GM18507 (cell line): ENCODE data around the gene CNTN2.

Experiments
- DNase-seq: peaks from one replicate; pipeline ENCODE4 v3.0.0; 2011; ENCODE audit warnings: low read depth; ENCODE audit not compliant: insufficient read length; ENCODE audit errors: extremely low spot score
- FAIRE-seq: peaks from 2 replicates; lab custom pipeline; 2011; peaks lifted over from hg19 to GRCh38; lab: Jason Lieb, UNC

The CNTN2 gene

DNA sequence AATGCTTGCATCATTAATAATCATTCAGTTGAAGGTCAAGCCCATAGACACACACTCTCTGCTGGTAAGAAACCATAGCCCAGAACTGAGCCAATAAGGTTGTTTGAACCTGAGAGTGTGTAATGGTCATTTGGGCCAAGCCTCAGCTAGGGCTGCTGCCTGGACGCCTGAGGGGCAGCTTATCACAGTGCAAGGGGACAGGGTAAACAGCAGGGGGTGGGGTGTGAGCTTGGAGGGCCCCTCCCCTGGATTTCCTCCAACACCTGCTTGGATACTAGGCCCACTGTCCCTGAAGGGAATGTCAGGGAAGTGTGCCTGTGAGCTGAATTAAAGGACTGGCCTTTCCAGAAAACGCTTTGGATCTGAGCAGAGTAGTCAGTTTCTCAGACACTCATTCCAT lies 24.6 kb upstream of the CNTN2 start:
- DNase-seq, result no peak
- no peak for FAIRE-seq

DNA sequence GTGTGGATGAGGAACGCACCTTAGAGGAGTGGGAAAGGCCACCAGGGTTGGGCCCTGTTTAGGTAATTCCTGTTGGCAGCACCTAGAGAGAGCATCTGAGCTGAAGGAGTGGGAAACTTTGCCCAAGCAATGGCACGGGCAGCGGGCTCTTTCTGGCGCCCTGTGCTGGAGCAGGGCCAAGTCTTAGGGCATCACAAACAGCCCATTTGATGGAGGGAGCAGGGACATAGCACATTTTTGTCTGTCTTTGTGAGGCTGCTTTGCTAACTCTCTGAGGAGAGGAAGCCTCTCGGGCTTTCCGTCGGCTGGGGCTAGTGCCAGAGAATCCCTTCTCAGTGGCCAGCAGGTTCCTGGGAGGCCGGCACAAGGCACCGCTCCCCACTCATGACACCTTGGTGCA lies 22.5 kb upstream of the CNTN2 start:
- FAIRE-seq (no peak), DNase-seq (no peak)

DNA sequence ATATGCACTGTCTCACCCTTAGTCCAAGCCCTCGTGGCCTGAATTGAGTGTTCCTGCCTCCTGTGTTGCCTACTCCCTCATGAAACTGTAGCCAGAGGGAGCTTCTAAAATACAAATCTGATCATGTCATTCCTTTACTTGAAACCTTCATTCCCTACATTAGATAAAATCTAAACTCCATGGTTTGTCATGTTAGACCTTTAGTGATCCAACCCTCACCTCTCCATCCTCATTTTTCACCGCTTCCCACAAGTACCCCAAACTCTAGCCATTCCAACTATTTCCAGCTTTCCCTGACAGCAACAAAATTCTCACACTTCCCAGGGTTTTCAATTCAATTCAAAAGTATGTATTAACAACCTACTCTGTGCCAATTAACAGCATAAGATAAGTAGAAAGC lies 18.3 kb upstream of the CNTN2 start:
- DNase-seq (no peak), FAIRE-seq (no peak)

DNA sequence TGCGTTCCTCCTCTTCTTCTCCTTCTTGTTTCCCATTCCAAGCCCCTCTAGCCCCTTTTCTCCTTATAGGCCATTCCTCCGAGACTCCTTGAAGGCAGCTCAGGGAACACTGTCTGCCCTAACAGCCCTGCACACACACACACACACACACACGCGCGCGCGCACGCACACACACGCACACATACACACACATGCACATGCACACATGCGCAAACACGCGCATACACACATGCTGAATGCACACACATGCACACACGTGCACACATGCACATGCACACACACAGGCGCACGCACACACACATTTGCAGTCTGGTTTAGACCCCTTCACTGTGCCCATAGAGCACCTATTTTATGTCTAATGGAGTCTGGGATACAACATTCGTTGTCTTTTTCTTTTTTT lies 17.8 kb upstream of the CNTN2 start:
- DNase-seq (no peak), FAIRE-seq (no peak)

DNA sequence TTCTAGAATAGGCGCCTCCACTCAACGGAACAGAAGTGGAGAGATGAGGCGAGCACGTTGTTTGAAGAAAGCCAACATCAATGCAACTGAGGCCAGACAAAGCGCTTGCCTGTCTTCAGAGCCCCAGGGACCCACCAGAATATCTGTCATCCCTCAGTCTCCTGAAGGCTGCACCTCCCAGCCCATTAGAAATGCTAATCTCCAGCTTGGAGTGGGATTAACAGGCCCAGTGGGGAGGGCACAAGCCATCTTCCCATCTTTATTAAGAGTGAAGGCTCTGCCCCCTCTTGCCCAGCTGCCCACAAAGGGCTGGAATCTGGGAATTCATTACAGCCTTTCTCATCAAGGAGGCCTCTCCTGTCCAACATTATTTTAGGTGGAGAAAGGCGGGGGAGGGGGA lies 16.8 kb upstream of the CNTN2 start:
- FAIRE-seq (no peak), DNase-seq (no peak)

DNA sequence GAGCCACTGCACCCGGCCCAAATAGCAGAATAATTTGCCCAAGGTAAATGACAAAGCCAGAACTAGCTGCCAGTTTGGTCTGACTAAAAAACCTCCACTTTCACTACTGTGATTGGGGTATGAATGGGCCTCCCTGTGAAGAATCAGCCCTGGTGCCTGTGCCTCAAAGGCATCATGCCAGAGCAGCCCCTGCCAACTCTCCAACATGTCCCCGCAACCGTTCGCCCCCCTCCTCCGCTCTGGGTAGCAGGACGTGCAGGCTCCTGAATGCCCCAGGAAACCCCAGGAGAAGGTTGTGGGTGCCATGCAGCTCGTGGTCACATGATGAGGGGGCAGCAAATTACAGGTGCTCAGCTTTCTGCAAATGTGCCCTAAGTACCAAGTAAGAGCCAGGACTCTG lies 14.6 kb upstream of the CNTN2 start:
- DNase-seq, result no peak
- FAIRE-seq, result no peak

DNA sequence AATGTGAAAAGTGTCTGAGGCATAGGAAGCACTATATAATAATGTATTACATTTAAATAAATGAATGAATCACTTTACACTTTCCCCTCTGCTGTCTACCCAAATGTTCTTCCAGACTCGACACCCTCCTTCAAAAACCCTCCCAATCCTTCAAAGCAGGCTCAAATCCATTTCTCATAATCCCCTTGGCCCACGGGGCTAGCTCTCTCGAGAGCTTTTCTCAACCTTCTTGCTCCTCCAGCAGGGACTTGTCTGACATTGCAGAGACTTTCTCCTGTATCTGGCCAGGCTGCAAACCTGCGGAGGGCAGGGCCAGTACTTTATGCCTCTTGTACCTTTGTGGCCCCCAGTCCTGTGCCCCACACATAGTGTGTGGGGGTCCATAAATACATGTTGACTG lies 14.1 kb upstream of the CNTN2 start:
- FAIRE-seq (no peak), DNase-seq (no peak)

DNA sequence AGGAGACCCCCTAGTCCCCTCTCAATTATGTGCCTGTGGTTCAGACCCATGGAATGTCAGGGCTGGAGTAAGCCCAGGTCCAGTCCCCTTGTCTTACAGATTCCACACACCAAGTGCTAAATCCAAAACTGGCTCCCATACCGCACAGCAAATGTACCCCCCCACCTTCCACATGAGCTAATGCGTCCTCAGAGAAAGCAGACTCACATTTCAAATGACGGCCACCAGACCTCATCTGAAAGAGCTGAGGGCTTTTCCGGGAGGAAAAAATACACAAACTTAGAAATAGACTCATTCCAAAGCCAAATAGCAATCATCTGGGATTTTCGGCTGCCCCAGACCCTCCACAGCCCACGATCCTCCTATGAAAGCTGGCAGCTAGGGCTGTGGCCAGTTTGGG lies 12.8 kb upstream of the CNTN2 start:
- DNase-seq, result no peak
- FAIRE-seq, result no peak

DNA sequence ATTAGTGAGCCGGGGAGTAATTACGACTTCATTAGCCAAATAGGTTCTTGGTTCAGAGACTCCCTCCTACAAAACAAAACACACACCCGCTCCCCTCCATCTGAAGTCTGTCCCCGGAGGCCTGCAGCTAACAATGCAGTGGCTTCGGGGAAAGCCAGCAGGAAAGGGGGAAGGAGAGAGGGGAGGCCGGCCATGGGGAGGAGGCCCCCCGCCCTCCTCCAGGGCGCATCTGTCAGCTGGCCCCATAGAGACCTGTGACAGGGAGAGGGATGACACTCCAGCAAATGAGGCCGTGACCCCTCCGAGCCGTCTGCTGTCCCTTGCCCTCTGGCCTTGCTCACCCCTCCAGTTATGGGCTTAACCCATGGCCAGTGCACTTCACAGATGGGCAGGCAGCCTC lies 12.1 kb upstream of the CNTN2 start:
- DNase-seq (no peak), FAIRE-seq (no peak)

DNA sequence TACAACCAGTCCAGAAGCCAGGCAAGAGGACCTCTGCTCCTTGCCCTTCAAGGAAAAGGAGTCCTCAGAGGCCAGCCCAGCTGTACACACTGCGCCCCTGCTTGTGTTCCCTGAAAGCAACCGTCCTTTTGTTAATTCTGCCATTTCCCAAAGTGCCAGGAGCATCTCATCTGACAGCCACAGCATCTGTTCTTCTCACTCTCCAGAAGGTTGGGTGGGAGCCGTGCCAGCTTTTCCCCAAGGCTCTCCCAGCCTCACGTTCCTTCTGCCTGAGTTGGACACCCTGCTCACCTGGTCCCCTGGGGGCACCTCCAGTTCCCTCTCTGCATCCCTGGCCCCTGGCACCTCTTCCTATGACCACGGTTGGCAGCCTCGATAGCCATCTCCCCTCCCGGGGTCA lies 10.5 kb upstream of the CNTN2 start:
- FAIRE-seq, result no peak
- DNase-seq, result no peak

DNA sequence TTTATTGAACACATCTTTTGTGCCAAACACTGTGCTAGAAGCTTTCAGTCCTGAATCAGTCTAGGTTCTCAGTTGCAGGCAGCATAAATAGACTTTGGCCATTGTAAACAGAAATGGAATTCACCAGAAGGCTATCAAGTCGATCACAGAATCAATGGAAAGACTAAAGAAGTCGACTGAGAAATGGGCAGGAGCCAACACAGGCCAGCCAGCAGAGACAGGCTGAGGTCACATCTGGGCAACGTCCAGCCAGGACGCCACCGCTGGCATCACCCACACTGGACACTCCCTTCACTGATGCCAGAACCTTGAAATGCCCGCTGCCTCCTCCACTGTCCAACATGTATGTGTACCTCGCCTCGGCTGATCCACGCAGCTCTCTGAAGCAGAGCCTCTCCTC lies 5.5 kb upstream of the CNTN2 start:
- DNase-seq, result no peak
- FAIRE-seq, result no peak

DNA sequence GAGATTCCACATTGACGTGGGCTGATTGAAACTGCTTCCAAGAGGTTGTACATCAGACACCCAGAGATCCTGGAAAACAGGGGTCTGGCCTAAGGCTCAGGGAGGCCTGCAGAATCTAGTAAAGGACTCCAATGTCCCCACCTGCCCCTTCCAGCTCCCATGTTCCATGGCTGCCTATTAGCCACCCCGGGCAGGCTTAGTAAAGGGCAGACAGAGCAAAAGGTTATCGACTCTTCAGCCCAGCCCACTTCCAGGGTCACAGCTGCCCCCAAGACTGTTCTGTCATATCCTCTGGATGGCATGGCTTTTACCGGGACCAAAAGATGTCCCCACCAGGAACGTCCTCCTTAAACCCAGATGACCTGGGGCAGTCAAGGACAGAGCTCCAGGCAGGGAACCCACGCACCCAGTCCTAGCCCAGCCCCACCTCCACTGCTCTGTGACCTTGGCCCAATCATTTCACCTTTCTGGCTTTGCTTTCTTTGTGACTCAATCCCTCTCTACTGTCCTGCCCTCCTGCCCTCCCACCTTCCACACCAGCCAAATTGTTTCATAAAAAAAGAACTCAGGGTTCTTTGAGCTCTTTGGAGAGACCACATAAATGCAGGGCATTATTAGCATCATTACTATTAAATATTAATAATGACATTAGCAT lies 4.8 kb upstream of the CNTN2 start:
- DNase-seq, result no peak
- FAIRE-seq, result no peak

DNA sequence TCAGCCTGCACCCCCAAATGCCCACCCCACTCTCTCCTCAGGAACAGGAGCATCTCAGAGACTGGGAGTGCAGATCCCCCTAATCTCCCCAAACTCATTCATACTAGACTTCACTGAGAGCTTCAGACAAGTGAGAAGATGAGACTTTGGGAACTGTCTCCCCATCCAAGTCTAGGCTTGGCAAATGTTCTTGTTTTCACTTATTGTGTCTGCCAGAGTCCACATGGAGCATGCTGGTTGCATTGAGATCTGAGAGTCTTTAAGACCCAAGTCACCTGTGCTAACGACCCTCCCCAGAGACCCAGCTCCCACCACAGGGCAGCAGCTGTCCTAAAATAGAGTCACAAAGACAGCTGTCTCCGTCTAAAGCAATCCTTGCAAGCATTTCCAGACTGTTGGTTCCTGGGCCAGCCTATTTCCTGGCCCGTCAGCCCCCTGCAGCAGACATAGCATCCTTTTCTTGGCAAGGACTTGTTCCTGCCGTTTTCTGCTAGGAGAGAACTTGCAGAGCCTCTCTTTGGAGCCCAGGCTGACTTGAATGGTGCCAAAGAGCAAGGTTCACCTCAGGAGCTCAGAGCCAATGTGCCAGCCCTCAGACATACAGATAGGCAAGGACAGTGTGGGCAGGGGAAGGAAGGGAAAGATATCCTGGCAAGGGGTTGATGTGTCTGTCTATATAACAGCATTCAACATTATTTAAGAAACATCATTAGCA lies 1.9 kb upstream of the CNTN2 start:
- FAIRE-seq, result no peak
- no peak for DNase-seq

DNA sequence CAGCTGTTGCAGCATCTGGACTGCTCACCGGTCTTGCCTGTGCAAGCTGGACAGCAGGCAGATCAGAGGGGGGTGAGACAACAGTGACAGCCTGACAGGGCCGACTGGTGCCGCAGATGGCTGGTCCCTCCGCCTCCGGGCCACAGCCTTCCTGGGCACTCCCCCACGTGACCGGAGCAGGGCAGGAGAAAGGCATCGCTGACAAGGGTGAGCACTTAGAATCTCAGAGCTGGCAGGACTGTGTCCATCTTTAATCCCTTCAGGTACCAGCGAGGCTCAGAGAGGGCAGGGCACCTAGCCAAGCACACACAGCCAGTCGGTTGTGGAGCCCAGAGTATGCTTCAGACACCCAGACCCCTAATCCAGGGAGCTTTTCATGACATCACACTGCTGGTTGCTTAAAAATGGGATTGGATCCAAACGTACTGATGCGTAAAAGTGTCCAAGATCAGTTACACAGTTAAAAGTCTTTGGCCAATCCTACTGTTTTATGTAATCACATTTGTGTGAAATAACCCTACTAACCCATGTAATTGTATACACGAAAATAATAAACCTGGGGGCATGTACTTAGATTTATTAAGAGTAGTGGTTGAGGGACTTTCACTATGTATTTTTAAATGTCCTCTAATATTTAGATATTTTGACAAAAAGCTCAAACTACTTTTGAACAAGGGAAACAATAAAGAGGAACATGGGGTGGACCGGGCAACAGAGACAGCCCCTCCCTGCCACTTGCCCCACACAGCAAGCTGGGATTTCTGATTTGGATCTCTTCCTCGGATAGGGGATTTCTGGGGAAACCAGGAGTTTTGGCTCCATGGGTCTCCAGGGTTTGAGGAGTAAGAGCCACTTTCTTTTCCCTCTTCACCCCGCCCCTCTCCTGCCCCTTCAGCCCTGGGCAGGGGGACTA lies 758 bp upstream of the CNTN2 start:
- no peak for DNase-seq
- FAIRE-seq, result no peak

DNA sequence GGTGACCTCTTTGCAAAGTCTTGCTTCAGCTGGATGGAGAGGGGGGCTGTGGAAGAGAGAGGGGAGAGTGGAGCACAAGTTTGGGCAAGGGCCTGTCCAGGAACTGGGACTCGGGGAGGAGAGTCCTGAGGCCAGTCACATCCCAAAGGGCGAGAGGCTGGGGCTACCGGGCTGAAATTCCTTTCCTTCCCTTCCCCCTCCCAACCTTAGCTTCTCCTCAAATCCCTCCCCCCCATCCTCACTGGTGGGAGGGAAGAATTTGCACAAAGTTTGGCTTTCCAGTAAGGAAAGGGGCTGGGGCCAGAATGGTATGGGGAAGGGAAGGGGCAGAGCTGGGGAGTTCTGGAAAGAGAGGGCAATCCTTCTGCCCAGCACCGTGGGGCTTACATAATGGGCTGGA lies 854 bp downstream of the CNTN2 start:
- DNase-seq (no peak), FAIRE-seq (no peak)

DNA sequence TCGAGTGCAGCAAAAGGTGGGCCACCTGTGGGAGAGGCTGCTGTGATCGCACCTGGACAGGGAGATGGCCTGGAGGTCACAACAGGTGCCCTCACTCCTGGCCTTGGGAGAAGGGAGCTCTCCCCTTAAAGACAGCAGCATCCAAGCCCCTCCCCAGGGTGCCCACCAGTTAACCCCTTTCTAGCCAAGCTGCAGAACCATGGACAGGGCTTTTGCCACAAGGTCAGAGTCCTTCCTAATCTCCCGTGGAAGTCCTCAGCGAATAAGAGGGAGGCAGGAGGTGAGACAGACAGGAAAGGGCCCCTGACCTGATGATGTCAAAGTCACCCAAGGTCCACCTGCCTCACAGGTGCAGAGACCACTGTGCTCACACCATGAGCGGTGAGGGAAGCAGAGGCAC lies 1.7 kb downstream of the CNTN2 start:
- FAIRE-seq (no peak), DNase-seq (no peak)

DNA sequence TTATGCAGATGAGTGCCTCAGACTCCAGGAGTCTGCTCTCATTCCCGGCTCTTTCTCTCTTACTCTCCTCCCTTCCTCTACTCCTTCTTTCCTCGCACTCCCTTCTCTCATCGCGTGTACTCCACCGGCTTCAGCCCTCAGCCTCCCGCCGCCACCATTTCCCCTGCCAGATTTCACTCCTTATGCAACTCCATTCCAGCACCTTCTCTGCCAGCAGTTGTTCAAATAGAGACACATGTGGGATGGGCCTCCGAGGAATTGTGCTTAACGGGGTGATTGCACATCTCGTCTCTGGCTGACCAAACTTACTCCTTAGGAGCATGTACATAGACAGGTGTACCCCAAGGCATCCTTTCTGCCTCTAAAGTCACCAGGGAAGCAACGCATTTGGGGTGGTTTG lies 2.1 kb downstream of the CNTN2 start:
- FAIRE-seq (no peak), DNase-seq (no peak)

DNA sequence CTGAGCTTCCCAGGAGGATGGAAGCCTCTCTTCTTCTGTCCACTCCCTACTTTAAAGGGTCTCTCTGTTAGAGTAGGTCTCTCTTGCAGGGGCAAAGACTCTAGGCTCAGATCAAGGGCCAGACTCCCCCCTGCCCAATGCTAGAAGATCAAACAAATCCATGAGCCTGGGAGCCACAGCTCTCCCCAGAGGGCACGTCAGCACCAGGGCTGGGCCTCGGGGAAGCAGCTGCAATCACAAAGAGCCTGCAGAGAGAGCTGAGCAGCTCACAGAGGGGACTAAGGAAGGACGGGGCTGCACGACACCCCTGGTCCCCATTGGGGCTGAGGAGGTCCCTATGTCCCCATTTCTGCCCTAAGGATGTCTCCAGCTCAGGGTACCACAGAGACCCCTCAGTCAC lies 3.9 kb downstream of the CNTN2 start:
- DNase-seq (no peak), FAIRE-seq (no peak)

DNA sequence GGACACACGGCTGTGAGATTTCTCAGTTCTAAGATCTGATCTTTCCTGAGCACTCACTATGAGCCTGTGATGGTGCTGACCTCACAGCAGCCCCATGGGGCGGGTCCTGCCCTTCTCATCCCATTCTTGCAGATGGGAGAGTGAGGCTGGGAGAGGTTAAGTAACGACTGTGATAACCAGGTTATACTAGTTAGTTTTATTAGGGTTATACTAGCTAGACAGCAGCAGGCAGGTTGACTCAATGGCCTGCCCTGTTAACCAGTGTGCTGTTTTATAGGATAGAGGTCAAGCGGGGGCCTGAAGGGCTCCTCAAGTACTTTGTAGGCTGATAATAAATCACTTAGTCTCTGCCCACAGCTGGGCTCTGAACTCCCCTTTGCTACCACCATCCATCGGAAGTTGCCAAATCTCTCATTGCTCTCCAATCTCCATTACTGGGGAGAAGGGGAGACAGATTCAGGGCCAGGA lies 4.8 kb downstream of the CNTN2 start:
- FAIRE-seq, result no peak
- DNase-seq, result no peak

DNA sequence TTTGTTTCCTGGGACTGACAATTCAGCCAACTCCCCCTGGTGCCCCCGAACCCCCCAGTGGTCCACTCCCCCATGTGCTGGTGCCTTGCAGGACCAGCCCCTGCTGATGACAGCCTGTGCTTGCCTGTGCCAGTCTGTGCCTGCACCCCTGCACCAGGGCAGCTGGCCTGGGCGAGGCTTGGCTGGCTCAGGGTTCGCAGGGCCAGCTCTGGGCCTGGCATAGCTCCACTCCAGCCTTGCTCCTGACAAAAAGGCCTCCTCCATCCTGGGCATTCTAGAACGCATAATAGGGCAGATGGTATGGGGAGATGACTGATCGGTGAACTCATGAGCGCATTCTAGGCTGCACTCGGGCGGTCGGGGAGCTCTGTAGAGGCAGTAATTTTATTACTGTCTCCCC lies 5.4 kb downstream of the CNTN2 start:
- no peak for FAIRE-seq
- no peak for DNase-seq

DNA sequence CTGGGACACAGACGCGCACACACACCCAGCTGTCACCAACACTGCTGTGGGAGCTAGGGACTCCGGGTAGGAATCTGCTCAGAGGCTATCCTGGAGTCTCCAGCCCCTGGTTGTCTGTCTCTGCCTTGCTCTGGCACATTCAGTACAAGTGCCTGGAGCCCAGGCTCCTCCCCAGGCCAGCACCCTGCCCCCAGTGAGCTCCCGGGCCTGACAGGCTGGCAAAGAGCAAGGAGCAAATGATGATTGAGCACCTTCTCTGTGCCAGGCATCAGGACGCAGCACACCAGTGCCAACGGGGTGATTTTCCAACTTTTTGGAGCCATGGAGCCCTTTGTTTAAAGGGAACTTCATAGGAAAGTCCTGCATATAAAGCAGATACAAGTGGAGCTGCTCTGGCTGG lies 6.5 kb downstream of the CNTN2 start:
- FAIRE-seq, result no peak

More for the DNA sequence above, 6.5 kb downstream of the CNTN2 start:
- DNase-seq, result no peak
